HG03460 (cell line): Measurements from ENCODE around the gene GATA2.

ENCODE experiments used
- ATAC-seq: cut with Tn5 transposase; IDR thresholded peaks from one replicate; pipeline ENCODE4 v1.9.1; 2021; ENCODE audit not compliant: unreplicated experiment

Gene GATA2

DNA sequence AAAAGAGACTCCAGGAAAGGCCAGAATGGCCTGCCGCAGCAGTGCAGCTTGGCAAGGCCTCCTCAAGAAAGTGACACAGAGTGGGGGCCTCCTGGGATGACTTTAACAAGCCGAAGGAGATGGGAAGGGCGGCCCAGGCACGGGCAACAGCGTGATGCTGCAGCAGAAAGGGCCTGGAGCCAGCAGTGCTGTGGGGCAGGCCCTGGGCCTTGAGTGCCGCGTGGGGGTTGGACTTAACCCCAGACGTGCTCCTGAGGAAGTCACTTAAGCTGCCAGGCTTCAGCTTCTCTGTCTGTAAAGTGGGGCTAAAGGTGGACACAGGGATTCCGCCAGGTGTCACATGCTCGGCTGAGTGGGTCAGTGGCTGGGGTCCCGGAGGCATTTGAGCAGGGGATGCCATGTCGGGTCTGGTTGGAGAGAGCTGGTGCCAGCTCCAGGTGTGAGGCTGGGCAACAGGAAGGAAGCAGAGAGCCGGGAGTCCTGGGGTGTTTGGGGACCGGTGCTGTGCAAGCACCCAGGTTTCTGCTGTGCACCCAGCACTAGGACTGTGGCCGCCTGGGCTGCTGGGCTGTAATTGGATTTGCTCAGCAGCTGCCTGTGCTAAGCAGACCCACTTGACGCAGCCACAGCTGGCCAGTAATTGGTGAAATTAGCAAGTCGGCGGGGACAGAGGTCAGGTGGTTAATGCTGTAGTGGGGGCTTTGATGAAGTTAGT, 34.1 kb downstream of the GATA2 start:
- ATAC-seq: no peak

DNA sequence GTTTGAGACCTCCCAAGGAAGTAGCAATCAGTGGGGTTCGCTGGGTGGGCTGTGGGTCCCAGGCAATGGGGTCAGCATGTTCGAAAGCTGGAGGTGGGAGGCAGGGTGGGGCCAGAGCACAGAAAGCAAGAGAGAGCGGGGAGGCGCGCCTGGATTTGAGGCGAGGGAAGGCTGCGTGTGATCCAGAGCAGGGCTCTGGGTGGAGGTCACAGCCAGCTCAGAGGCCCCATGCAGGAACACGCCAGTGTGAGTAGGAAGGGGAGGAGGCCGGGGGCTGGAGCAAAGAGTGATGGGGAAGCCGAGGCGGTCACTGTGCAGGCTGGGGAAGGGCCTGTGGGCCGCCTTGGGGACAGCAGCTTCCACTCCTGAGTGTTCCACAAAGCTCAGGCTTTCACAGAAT, 35.1 kb downstream of the GATA2 start:
- no peak for ATAC-seq

DNA sequence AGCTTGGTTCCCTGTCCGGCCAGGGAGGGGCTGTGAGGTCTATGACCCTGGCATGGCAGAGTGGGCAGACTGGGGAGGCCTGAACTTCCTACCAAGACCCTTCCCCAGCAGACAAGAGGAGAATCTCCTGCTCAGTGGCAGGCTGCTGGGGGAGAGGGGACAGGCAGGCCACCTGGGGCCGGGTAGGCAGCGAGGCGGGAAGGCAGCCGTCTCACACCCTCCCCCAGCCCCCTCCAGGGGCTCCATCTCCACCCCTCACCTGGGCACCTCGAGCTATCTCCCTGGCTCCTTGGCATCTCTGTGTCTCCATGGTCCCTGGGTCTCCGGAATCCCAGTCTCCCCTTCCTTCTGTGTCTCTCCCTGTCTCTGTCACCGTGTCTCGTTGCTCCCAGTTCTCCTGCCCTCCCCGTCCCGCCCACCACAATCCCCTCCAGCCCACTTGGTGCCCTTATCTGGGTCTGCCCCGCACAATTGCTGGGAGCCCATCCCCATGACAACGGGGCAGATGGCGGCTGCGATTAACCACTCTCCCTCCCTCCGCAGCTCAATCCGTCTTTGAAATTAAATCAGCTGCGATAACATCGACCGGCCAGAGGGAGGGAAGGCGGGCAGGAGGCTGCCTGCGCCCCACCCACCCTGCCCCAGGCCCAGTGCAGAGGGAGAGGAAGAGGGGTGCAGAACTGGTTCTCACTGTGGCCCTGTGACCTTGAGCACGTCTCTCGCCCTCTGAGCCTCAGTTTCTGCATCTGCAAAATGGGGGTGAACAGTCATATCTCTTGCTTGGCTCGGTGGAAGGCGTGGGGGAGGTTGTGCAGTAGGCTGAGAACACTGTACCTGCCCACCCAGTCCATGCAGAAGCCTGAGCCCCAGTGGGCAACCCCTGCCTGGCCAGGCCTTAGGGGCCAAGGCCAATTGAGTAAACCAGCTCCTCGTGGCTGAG, 36.0 kb downstream of the GATA2 start:
- ATAC-seq: no peak

DNA sequence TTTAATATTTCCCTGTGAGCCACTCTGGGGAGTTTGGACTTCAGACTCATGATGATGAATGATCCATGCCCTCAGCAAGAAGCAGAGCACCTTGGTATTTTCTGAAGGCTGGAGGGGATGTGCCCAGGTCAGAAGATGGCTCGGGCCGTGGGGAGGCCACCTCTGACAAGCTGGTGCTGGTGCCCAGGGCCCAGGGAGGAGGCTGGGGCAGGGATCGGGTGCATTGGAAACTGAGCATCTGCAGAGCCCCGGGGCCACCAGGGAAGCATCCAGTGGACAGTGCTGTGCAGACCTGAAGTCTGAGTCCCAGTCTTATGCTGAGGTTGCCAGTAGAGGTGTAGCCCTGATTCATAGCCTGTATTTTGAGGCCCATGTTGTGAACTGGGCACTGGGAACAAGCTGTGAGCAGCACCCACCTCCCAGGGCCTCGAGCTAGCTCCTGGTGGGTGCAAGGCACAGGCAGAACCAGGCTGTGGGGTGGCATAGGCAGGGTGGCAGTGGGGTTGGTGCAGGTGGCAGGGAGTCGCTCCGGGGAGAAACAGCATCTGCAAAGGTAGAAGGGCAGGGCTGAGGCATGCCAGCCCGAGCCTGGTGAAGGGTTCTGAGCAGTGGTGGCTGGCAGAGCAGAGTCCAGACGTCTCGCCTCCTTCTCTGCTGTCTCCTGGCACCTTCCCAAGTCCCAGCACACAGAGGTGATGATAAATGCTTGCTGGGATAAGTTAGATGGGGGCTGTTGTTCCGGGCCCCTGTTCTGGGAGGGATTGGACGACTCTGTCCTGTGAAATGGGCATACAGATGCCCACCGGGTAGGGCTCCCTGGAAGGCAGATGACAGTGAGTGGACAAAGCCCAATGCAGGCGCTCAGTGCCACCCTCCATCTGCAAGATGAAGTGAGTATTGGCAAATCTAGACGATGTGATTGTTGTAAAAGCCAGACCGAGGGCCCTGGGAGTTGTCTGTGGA, 36.9 kb downstream of the GATA2 start:
- ATAC-seq: no peak

DNA sequence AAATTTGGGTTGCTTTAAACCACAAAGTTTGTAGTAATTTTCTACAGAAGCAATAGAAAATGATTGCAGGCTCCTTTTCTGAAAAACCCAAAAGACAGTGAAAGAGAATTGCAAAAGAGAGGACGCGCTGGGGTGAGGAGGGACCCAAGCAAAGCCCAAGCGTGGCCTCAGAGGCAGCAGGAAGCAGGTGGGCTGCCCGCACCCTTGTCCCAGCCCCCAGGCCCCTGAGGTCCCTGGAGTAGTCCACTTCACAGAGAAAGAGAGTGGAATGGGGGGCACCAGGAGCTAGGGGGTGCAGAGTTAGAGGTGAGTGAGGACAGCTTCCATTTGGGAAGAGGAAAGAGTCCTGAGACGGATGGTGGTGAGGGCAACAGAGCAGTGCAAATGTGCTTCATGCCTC, 37.9 kb downstream of the GATA2 start:
- no peak for ATAC-seq

DNA sequence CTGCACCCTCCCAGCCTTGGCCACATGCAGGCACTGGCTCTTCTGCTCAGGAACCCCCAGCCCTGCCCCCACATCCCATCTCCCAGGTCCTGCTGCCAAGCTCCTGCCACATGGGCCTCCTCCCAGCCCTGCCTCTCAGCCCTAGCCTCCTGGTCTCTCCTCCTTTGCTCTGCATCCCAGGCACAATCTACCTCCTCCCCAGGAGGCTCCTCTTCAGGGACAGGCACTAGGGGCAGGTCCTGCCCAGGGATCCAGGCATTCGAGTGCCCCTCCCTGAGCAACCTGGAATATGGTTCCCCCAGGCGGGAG, 38.7 kb downstream of the GATA2 start:
- no peak for ATAC-seq

DNA sequence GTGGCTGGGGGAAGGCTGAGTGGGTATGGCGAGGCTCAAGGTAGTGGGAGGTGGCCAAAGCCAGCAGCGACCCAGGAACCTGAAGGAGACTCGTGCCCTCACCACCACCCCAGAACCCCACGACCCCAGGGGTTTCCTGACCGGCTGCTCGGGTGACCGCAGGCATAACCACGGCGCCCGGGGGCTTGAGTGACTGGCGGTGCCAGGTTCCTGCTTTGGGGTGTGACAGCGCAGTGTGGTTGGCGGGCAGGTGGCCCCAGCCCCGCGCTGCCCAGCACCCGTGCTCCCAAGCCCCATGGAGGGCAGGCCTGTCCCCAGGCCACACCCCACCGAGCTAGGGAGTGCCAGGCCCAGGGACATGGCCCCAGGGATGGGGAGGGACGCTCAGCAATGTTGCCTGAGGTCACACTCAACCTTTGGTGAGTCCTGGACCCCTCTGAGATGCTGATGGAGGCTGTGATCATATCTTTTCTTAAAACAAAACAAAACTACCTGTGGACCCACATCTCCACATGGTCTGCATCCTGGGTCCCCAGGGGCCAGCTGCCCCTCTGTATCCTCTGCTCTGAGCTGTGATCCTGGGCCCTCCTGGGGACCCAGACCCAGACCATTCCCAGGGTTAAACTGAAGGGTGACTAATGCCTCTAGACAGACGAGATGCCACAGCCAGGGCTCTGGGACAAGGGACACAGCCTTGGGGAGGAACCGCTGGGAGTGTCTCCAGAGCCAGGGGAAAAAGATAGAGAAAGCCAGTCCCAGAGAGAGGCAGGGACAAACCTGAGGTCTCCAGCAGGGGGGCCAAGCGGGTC, 39.3 kb downstream of the GATA2 start:
- ATAC-seq: no peak

DNA sequence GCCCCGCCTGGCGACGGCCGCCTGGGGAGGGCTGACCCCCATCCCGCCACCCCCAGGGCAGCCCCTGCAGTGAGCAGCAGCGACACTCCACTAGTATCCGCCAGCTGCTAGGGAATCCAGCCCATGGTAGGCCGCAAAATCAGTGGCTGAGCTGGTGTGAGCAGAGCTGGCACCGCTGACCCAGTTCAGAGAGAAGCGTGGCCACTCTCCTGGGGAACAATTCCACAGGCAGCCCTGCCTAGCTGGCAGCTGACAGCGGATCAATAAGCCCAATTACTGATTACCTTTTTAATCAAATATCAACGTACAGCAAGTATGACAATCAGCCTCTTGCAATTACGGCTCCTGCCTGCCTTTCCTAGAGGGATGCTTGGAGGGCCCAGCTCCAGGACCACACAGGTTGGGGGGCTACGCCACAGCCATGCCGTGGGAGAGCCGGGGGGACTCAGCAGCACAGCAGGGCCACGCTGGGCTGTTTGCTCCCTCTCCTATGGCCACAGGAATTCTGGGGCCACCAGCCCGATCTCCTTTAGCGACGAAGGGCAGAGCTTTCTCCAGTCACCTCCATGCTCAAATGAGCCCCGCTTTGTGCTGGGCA, 40.2 kb downstream of the GATA2 start:
- no peak for ATAC-seq

DNA sequence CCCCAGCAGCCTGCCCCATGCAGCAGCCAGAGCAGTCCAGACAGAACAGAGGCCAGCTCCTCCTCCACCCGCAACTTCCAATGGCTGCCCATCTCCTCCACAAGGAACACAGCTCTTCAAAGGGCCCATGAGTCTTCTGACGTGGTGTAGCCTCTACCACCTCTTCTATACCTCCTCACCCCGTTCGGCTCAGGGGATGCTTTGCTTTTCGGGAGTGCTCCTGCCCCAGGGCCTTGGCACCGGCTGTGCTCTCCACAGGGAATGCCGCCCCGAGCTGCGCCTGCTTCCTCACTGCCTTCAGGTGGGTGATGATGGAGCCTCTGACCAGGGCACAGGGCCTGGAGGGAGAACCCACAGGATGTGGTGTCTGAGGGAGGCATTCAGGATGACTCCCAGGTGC, 40.9 kb downstream of the GATA2 start:
- no peak for ATAC-seq

DNA sequence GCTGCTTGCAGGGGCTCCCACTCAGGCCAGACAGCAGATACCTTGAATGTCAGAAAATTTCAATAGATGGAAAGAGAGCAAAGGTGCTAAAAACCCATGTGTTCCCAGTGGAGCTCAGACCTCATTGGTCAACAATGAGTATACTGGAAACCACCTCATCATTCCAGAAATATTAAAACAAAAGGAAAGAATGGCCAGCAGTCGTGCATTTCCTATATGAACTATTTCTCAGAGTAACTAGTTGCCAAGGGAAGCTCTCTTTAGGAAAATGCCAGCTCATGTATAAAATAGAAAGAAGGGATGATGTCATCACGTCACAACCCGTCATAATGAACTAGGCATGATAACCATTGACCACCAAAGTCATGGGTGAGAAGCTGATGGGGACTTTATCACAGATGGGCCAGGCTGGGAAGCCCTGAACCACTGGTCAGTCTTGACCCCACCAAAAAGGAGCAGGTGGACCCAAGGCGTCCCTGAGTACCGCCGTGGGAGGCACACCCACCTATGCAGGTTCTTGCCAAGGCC, 43.8 kb downstream of the GATA2 start:
- no peak for ATAC-seq

DNA sequence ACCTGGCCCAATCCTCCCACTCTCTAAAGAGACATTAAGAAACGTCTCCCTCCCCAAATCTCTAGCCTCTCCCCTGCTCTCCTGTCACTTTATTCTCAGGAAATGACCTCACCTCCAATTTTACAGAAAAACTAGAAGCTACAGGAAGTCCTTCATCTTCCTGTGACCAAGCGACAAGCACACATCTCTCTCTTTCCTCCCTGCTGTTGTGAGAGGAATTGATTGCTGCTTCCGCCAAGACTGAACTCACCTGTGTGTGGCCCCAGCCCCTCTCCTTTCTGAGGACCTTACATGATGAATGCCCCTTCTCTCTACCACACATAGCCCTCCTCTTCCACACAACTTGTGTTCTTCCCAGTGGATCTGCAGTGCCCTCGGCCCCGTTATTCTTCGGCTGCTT, 44.5 kb downstream of the GATA2 start:
- no peak for ATAC-seq

DNA sequence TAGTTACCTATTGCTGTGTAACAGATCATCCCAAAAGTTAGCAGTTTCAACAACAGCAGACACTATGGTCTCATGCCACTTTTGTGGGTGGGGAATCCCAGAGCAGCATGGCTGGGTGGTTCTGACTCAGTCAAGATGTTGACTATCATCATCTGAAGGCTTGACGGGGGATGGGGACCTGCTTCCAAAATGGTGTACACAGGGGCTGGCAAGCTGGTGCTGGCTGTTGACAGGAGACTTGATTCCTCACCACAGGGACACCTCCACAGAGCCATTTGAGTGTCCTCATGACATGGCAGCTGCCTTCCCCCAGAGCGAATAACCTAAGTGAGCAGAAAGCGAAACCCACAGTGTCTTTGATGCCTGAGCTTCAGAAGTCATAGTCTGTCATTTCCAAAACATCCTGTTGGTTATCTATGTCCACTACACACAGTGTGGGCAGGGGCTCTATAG, 45.4 kb downstream of the GATA2 start:
- ATAC-seq: no peak

DNA sequence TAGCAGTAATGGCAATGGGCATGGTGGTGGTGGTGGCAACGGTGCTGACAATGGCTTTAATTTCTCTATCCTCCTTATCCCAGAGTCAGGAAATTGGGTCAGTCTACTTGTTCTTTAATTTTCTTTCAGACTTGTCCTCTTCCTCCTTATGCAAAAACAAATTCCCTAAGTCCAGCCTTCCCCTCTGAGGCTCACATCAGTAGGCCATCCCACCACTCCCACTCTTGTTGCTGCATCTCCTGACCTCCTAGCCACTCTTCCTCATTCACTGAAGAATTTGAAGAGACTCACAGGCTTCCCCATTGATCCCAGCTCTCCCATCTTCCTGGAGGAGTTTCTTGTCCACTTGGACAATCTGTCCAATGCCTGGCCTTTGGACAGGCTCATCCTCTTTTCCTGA, 46.2 kb downstream of the GATA2 start:
- ATAC-seq: no peak

DNA sequence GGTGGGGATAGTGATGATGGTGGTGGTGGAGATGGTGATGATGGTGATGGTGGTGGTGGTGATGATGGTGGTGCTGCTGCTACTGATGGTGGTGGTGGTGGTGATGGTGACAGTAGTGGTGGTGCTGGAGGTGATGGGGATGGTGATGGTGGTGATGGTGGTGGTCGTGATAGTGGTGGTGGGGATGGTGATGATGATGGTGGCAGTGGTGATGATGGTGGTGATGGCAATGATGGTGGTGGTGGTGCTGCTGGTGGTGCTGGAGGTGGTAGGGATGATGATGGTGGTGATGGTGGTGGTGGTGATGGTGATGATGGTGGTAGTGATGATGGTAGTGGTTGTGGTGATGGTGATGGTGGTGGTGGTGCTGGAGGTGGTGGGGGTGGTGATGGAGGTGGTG, 47.6 kb downstream of the GATA2 start:
- no peak for ATAC-seq

DNA sequence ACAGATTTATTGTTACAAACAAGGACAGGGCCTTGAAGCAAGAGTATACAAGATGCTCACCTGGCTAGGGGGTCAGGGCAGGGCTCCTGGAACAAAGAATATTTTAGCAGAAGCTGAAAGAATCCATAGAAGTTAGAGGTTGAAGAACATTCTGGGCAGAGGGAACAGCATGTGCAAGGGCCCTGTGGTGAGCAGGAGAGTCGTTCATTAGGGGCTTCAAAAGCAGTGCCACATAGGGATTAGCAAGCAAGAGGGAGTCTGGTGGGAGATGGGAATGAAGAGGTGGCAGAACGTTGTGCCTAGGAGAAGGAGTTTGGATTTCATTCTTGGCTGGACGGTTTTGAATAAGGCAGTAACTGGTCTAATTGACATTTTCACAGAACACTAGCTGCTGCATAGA, 49.2 kb downstream of the GATA2 start:
- ATAC-seq: no peak

DNA sequence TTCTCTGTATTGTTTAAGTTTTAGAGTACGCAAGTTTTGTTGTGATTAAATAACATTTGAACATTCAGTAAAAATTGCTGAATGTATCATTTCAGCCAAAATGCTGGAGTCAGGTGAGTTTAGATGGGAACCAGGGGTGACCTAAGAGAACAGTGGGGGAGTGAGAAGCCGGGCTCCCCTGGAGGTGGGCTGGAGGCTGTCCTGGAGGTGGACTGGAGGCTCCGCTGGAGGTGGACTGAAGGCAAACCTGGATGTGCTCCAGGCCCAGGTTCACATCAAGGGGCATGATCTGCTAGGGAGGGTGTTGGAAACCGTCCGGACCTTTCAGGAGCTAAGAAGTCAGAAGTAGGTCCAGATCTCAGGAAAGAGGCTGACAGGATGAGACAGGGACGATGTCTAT, 50.1 kb downstream of the GATA2 start:
- ATAC-seq: no peak

DNA sequence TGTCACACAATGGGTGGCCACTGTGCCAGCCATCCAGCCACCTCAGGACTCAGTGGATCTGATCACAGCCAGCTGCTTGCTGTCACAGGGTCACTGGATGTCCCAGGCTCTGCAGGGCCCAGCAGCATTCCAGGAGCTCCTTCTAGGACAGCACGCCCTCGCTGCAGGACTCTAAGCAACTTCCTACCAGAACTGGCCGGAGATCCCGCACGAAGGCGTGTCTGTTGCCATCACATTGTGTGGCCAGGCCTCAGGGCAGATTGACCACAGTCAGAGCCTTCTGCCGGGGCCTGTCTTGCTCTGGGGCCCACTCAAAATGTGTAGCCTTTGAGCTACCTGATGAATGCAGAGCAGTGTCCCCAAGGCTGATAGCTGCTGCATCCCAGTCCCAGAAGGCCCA, 50.9 kb downstream of the GATA2 start:
- no peak for ATAC-seq

DNA sequence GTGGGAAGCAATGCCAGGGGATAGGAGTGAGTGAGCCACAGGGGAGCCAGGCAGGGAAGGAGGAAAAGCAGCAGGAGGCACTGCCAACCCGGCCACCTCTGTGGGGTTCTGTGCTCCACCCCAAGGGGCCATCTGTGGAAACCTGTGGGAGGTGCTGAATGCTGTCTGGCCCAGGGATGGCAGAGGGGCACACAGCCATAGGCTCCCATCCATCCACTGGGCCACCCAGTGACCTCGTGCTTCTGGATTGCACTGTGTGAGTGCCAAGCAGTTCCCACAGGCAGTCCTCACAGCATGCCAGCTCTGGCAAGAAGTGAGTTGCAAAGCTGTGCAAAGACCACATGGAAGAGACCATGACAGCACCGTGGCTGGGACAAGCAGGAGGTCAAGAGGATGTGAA, 53.8 kb downstream of the GATA2 start:
- ATAC-seq: no peak

DNA sequence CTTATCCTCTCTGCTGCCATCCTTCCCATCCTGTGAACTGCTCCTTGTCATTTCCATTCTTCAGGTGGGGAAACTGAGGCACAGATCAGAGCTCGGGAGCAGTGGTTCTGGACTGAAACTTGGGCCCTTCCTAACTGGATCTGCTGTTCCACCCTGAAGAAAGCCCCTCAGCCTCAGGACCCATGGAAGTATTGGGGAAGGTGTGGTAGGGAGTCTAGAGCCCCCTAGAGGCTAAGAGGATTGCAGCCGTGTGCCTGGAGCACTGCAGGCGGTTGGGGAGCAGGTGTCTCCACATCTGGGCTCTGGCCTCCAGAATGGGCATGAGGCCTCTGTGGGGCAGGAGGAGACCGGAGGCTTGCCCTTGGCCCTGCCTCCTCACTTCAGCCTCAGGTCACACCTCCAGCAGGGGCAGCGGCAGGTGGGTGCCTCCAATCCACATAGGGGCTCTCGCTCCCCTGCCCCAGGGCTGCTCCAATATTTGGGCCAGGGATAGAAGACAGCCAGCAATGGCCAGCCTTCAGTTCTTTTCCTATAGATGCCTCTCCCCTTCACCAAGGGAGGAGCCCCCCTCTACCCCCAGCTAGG, 54.4 kb downstream of the GATA2 start:
- ATAC-seq: no peak

DNA sequence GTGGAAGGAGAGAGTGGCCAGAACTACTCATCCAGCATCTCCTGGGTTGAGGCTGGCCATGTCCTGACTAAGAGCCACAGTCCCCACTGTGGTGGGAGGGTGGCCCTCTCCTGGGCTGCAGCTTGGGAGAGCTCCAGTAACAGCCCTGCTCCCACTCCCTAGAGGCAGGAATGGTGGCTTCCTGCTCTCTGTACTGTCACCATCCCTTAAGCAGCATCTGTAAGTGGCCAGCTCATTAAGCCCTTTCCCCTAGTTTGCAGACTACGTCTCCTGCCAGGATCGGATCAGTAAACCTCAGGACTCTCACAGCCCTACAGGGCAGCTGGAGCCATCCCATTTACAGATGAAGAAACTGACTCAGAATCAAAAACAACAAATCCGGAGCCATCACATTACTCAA, 56.8 kb downstream of the GATA2 start:
- ATAC-seq: no peak
